Thyroid gland (tissue), 4 donors: ENCODE data around the gene FAM53B.

ENCODE experiments used
- POLR2A ChIP-seq, 2 donors: fragments of 450-650 bp; IDR thresholded peaks; one replicate each; pipeline ENCODE4 v1.6.1; 2017; ENCODE audit warnings: antibody characterized with exemption in 2 of 2, mild to moderate bottlenecking in 2 of 2, moderate library complexity in 1 of 2
- TF ChIP-seq, protein P1 (sequence below), 6 experiments: fragments of 200-600 bp in 3 of 6; fragments of 450-650 bp in 3 of 6; sonication (generic) in 3 of 6; IDR thresholded peaks; one replicate each; pipeline ENCODE4 v1.5.1; 2016 to 2019; ENCODE audit warnings: antibody characterized with exemption in 6 of 6, mild to moderate bottlenecking in 2 of 6, inconsistent platforms in 1 of 6, moderate library complexity in 1 of 6

DNA sequence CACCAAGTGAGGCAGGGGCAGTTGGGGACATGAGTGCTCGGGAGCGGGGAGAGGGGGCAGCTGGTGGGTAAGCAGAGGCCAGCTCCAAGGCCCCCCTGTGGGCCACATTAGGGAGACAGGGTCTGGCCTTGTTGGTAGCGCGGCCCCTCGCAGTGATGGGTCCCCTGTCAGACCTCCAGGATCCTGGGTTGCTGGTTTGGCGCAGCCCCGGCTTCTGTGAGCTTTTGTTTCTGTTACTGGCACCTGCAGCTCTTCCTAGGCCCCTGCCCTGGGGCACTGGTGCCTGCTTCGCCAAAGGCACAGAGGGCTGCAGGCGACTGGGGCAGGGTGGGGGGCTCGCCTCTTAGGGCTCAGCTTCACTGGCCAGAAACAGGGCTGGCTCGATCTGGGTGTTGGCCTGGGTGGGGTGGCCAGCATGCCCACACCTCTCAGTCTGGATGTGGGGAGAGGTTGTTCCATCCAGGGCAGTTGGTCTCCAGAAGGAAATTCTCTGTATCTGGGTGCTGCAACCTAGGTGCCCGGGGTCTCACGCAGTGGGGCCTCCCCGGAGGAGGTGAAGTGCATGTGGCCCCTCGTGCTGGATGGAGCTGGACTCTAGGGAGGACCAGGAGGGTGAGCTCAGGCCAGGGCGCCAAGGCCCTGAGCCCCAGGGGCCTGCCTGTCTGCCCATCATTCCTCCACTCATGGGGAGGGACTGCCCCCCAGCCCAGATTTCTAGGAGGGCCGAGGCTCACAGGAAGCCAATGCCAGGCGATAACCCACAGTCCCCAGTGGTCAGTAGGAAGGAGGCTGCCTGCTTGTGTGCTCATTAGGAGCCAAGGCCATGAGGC is 143.9 kb downstream of the FAM53B start:
- TF ChIP-seq, protein P1, sequence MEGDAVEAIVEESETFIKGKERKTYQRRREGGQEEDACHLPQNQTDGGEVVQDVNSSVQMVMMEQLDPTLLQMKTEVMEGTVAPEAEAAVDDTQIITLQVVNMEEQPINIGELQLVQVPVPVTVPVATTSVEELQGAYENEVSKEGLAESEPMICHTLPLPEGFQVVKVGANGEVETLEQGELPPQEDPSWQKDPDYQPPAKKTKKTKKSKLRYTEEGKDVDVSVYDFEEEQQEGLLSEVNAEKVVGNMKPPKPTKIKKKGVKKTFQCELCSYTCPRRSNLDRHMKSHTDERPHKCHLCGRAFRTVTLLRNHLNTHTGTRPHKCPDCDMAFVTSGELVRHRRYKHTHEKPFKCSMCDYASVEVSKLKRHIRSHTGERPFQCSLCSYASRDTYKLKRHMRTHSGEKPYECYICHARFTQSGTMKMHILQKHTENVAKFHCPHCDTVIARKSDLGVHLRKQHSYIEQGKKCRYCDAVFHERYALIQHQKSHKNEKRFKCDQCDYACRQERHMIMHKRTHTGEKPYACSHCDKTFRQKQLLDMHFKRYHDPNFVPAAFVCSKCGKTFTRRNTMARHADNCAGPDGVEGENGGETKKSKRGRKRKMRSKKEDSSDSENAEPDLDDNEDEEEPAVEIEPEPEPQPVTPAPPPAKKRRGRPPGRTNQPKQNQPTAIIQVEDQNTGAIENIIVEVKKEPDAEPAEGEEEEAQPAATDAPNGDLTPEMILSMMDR (IDR thresholded peaks at IDR 0.05) = no peak
- no peak for TF ChIP-seq POLR2A (IDR thresholded peaks at IDR 0.05)
